Upper lobe of left lung (tissue), 4 donors: ENCODE measurements around the gene CSTF1.

Experiments
- CTCF ChIP-seq, 6 experiments: fragments of 450-650 bp in 4 of 6; fragments of 200-600 bp in 2 of 6; sonication (generic) in 2 of 6; IDR thresholded peaks; one replicate each; pipeline ENCODE4 v1.5.1; 2016 to 2019; ENCODE audit warnings: antibody characterized with exemption in 6 of 6
- EP300 ChIP-seq, 4 donors: sonication (generic); formaldehyde crosslinking; IDR thresholded peaks; one replicate each; pipeline ENCODE4 v1.5.1; 2017; ENCODE audit warnings: antibody characterized with exemption in 4 of 4, control low read depth in 2 of 4
- POLR2A ChIP-seq, 4 donors: fragments of 450-650 bp; IDR thresholded peaks; one replicate each; pipeline ENCODE4 v1.5.1; 2016 to 2017; ENCODE audit warnings: antibody characterized with exemption in 4 of 4, mild to moderate bottlenecking in 2 of 4
- POLR2AphosphoS5 ChIP-seq, 2 donors: sonication (generic); formaldehyde crosslinking; IDR thresholded peaks; one replicate each; pipeline ENCODE4 v1.5.1; 2017; ENCODE audit warnings: antibody characterized with exemption in 2 of 2

GRCh38 chr20:56431471-56431870 is 39.0 kb downstream of the CSTF1 start:
- TF ChIP-seq POLR2A (IDR thresholded peaks at IDR 0.05) (no peak), CTCF (IDR thresholded peaks at IDR 0.05) (no peak), POLR2AphosphoS5 (IDR thresholded peaks at IDR 0.05) (no peak), EP300 (IDR thresholded peaks at IDR 0.05) (no peak)
